GM23248 (cell line): ENCODE data around the gene GALNT2.

Experiments used
- EZH2 ChIP-seq: fragments of 200-600 bp; sonication (generic); IDR thresholded peaks from 2 replicates; pipeline ENCODE4 v1.6.1; 2018; ENCODE audit warnings: antibody characterized with exemption, mild to moderate bottlenecking; ENCODE audit not compliant: insufficient read depth, poor library complexity, severe bottlenecking
- EZH2phosphoT487 ChIP-seq: fragments of 200-600 bp; sonication (generic); IDR thresholded peaks from 2 replicates; pipeline ENCODE4 v1.6.1; 2018; ENCODE audit warnings: antibody characterized with exemption, moderate library complexity, mild to moderate bottlenecking, low read depth; ENCODE audit not compliant: insufficient read depth

DNA sequence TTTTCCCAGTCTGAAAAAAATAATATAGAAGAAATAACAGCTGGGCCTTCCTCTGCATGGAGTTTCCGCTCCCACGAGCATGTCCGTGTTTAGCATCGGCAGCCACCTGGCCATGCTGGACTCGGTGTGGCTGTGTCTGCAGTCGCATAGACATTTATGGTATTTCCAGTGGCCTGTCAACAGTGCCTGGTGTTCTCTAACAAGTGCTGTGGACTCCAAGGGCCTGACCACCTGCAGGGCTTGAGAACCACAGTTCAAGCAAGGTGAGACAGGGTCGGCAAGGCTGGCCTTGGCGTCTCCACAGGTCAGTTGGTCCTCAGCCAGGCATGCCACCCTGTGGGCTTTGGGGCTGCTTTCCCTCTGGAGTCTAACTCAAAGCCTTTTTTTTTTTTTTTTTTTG is 234.3 kb downstream of the GALNT2 start:
- TF ChIP-seq EZH2 (no peak), EZH2phosphoT487 (no peak)
